NB4 (cell line): ENCODE results near the gene LUM.

ENCODE experiments used
- CTCF ChIP-seq: IDR thresholded peaks from one replicate; pipeline ENCODE4 v1.5.1; 2012; ENCODE audit warnings: low read depth, low read length
- MAX ChIP-seq: IDR thresholded peaks from 2 replicates; pipeline ENCODE4 v1.6.1; 2011; ENCODE audit warnings: low read depth, low read length
- POLR2A ChIP-seq: IDR thresholded peaks from 2 replicates; pipeline ENCODE4 v1.6.1; 2011; ENCODE audit warnings: mild to moderate bottlenecking; ENCODE audit not compliant: insufficient read length; ENCODE audit errors: extremely low read depth

GRCh38 chr12:91099341-91099740 lies 12.0 kb downstream of the LUM start:
- no peak for TF ChIP-seq MAX
- no peak for TF ChIP-seq POLR2A
- no peak for TF ChIP-seq CTCF
